ENCODE results near the gene PDZRN4. TPM values are rescaled to one million over a fixed set of nuclear protein-coding genes. Genes with fewer than 3 reads are reported as not detected.
"Not testable (repeated sequence)": the region's sequence is repeated elsewhere in the genome, so short reads cannot be mapped to it uniquely, and the experiment has no call there.

PDZRN4 gene
- not detected in 2 replicates for total RNA-seq

GRCh38 chr12:41188058-41188840 lies at the start of gene PDZRN4:
PDZRN4 (plus strand) TSS chr12:41188320.
- intact Hi-C loops (cut with micrococcal nuclease), result no loop called here

DNA sequence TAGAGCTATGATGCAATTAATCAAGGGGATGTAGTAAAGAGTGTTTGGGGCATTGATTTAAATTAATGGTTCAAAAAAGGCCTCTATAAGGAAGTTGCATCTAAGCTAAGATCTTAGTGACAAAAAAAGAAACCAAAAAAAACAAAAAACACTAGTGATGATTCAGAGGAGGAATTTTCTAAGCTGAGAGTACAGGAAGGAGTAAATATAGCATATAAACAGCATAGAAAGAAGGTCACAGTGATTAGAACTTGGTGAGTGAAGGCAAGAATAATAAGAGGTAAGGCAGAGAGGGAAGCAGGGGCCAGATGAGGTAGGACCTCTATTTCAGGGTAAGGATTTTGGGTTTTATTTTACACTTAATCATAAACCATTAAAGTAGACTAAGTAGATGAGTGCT lies 48.0 kb upstream of the PDZRN4 start:
- intact Hi-C loops (cut with micrococcal nuclease), result no loop called here

DNA sequence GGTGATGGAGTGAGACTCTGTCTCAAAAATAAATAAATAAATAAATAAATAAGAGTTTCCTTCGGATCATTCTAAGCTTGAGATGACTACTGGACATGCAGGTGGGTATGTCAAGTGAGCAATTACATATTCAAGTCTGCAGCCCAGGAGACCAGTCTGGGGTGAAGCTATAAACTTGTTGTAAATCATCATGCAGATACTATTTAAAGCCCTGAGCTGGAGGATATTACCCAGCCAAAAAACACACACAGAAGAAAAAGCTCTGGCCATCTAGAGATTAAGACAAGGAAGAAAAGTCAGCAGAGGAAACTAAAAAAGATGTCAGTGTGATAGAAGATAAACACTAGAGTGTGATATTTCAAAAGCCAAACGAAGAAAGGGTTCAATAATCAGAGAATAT lies 47.0 kb upstream of the PDZRN4 start:
- intact Hi-C loops (cut with micrococcal nuclease), result no loop called here

GRCh38 chr12:41142376-41142775 lies 45.7 kb upstream of the PDZRN4 start:
- intact Hi-C loops (cut with micrococcal nuclease), result no loop called here

- intact Hi-C loops (cut with micrococcal nuclease), result no loop called here
These were observed 36.3 kb upstream of the PDZRN4 start for GRCh38 chr12:41151793-41152192.

GRCh38 chr12:41162461-41162860 lies 25.7 kb upstream of the PDZRN4 start:
- intact Hi-C loops (cut with micrococcal nuclease), result no loop called here

- intact Hi-C loops (cut with micrococcal nuclease), result no loop called here
These were observed 20.4 kb upstream of the PDZRN4 start for GRCh38 chr12:41167701-41168100.

GRCh38 chr12:41174602-41175001 lies 13.5 kb upstream of the PDZRN4 start:
- intact Hi-C loops (cut with micrococcal nuclease), result no loop called here

- intact Hi-C loops (cut with micrococcal nuclease), result not testable (repeated sequence)
These were observed 8.6 kb upstream of the PDZRN4 start for GRCh38 chr12:41179507-41179906.

GRCh38 chr12:41184864-41185263 lies 3.3 kb upstream of the PDZRN4 start:
- intact Hi-C loops (cut with micrococcal nuclease), result no loop called here

GRCh38 chr12:41186026-41186425 lies 2.1 kb upstream of the PDZRN4 start:
- intact Hi-C loops (cut with micrococcal nuclease), result no loop called here

GRCh38 chr12:41188841-41189394 lies 798 bp downstream of the PDZRN4 start:
- intact Hi-C loops (cut with micrococcal nuclease), result no loop called here

DNA sequence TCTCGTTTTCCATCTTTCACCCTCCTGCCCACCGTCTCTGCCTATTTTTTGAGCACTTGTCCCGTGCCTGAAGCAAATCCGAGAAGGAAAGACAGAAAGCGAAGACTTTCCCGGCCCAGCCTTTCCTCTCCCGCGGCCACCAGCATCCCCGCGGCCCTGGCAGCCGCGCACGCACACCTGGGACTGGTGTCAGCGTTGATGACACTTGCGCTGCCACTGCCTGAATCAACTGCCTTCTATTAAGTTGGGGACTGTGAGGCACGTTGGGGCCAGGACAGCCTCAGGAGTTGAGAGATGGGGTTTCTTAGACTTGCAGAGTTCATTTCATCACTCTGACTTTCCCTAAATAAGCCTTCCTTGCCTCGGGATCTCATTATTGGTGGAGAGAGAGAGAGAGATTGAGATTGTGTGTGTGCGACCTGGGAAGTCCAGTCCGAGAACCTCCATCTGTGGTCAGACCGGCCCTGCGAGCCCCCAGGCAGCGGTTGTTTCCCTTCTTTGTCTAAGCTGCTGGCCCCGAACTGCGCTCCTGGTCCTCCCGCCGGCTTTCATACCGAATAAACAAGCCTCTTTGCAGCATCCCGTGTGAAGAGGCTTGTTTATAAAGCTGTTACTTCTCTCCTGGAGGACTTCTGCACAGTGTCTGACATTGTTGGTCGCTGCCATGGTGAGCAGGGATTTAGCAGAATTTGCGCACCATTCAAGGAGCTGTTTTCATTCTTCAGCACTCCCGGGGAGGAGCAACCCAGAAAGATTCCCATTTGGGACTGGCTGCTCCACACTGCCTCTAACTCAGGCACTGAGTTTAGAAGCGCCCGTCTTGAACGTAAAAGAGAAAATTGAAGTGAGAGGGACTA lies 1.5 kb downstream of the PDZRN4 start:
- intact Hi-C loops (cut with micrococcal nuclease), result no loop called here

GRCh38 chr12:41190338-41190737 lies 2.2 kb downstream of the PDZRN4 start:
- intact Hi-C loops (cut with micrococcal nuclease), result no loop called here

DNA sequence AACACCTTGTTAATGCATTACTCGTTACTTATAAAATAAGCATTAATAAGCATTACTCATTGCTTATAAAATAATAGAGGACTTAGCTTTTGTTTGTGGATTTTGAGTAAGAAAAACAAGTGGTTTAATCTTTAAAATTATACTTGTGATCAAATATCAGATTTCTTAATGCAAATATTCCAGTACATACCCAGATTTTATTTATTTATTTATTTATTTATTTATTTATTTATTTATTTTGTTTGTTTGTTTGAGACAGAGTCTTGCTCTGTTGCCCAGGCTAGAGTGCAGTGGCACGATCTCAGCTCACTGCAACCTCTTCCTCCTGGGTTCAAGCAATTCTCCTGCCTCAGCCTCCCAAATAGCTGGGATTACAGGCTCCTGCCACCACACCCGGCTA lies 3.4 kb downstream of the PDZRN4 start:
- intact Hi-C loops (cut with micrococcal nuclease), result not testable (repeated sequence)

- intact Hi-C loops (cut with micrococcal nuclease), result no loop called here
These were observed 5.2 kb downstream of the PDZRN4 start for GRCh38 chr12:41193311-41193710.

GRCh38 chr12:41202051-41202450 lies 13.9 kb downstream of the PDZRN4 start:
- intact Hi-C loops (cut with micrococcal nuclease), result no loop called here

- intact Hi-C loops (cut with micrococcal nuclease), result no loop called here
These were observed 17.1 kb downstream of the PDZRN4 start for GRCh38 chr12:41205070-41205709.

DNA sequence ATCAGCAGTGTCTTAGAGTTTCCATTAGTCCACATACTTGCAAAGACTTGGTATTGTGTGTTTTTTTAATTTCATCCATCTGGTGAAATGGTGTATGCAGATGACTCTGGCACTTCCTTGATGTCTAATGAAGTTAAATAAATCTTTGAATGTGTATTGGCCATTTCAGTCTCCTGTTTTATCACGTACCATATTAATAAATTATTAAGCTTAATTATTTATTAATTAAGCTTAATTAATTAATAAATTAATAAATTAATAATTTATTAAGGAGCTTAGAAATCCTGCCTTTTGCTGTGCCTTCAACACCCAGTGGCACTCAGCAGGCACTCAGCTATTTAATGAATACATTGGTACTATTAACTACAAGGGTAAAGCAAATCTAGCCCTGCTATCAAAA lies 18.2 kb downstream of the PDZRN4 start:
- intact Hi-C loops (cut with micrococcal nuclease), result no loop called here

GRCh38 chr12:41211448-41211847 lies 23.3 kb downstream of the PDZRN4 start:
- intact Hi-C loops (cut with micrococcal nuclease), result no loop called here

GRCh38 chr12:41212625-41213024 lies 24.5 kb downstream of the PDZRN4 start:
- intact Hi-C loops (cut with micrococcal nuclease), result no loop called here

DNA sequence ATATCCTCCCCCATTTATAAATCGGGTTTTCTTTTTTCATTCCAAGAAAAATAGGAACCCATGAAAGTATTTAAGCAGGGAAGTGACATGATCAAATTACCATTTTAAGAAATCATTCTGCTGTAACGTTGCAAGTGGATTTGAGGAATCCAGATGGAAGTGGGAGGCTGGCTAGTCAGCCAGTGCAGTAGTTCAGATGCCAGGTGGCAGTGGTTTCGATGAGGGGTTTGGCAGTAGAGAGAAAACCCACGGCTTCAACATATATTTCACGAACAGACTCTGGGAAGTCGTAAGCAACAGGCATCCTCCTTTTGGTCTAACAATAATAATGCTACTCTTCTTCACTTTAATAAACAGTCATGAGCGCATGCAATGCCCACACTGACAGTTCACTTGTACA lies 25.0 kb downstream of the PDZRN4 start:
- intact Hi-C loops (cut with micrococcal nuclease), result no loop called here
